Prostate gland (tissue), 2 donors: Measurements from ENCODE around the gene ARFGEF2. TPM values are rescaled to one million over a fixed set of nuclear protein-coding genes. Genes with fewer than 3 reads are reported as not detected.

Experiments
- DNase-seq: peaks from one replicate; pipeline ENCODE4 v3.0.0-alpha.2; 2019; ENCODE audit warnings: low spot score
- H3K27ac ChIP-seq, 2 donors: fragments of 200-600 bp; sonication (generic); 2 replicates each; pipeline ENCODE4 v1.5.1; 2017 to 2019
- H3K27me3 ChIP-seq: fragments of 200-600 bp; sonication (generic); replicated peaks from 2 replicates; pipeline ENCODE4 v1.5.1; 2019; ENCODE audit not compliant: insufficient read depth
- H3K36me3 ChIP-seq, 2 donors: fragments of 200-600 bp; sonication (generic); 1 replicate in 1 of 2; 2 replicates in 1 of 2; pipeline versions ENCODE4 v1.5.1 to v1.8.1; 2017 to 2019
- H3K4me1 ChIP-seq: fragments of 200-600 bp; sonication (generic); replicated peaks from 2 replicates; pipeline ENCODE4 v1.5.1; 2019
- H3K4me3 ChIP-seq, 2 donors: fragments of 200-600 bp; sonication (generic); 2 replicates each; pipeline ENCODE4 v1.5.1; 2017 to 2019
- H3K9me3 ChIP-seq: fragments of 200-600 bp; sonication (generic); 2 replicates; pipeline ENCODE4 v1.5.1; 2017
- POLR2A ChIP-seq: fragments of 450-650 bp; IDR thresholded peaks from one replicate; pipeline ENCODE4 v1.6.1; 2016; ENCODE audit warnings: antibody characterized with exemption, mild to moderate bottlenecking
- POLR2AphosphoS5 ChIP-seq: sonication (generic); formaldehyde crosslinking; IDR thresholded peaks from one replicate; pipeline ENCODE4 v1.6.1; 2017; ENCODE audit warnings: antibody characterized with exemption
- WGBS: methylation state at CpG from one replicate; pipeline ENCODE4 v1.1.5; 2018; 5-methylcytosine and 5-hydroxymethylcytosine counted together
- intact Hi-C: fragments of 100-400 bp; cut with DNase I; formaldehyde crosslinking; loops from one replicate; pipeline ENCODE4 v1.14.2; 2022
- total RNA-seq, 2 donors: library from RNA; depleted of rRNA; stranded (reverse); fragments of >200 nt; gene quantifications; one replicate each; pipeline ENCODE4 v1.1.0, GENCODE V29; 2016
- TF ChIP-seq, protein P1 (sequence below), 4 experiments: fragments of 200-600 bp in 2 of 4; fragments of 450-650 bp in 2 of 4; sonication (generic) in 2 of 4; IDR thresholded peaks; 1 replicate in 3 of 4; 2 replicates in 1 of 4; pipeline ENCODE4 v1.5.1; 2016 to 2019; ENCODE audit warnings: antibody characterized with exemption in 4 of 4, mild to moderate bottlenecking in 2 of 4, moderate library complexity in 2 of 4

Gene ARFGEF2
- total RNA-seq, 2 donors from 2014 or later: 36.3 to 51.6 TPM

DNA sequence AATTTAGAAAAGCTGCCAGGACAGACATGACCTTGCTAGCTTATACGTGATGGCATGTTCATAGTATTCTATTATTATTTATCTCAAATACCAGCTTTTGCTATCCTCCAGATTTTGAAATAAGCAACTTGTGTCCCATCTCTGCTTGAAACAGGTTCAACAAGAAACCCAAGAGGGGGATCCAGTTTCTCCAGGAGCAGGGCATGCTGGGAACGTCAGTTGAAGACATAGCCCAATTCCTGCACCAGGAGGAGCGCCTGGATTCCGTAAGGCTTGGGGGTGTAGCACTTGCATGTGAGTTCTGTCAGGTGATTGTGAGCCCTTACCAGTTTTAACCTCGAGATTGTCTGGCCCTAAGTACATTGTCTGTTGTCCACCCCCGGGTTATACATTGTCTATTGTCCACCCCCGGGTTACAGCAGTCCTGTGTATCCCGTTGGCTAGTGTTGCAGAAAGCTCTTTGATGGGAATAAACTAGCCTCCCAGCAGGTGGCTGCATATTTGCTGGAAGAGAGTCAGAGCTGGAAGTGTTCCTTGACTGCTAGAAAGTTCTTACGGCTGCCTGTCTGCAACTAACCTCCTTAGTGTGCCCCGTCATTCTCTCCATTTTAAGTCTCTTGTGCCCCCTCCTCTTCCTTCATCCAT is 63.2 kb downstream of the ARFGEF2 start:
- TF ChIP-seq POLR2AphosphoS5: no peak
- TF ChIP-seq, protein P1, sequence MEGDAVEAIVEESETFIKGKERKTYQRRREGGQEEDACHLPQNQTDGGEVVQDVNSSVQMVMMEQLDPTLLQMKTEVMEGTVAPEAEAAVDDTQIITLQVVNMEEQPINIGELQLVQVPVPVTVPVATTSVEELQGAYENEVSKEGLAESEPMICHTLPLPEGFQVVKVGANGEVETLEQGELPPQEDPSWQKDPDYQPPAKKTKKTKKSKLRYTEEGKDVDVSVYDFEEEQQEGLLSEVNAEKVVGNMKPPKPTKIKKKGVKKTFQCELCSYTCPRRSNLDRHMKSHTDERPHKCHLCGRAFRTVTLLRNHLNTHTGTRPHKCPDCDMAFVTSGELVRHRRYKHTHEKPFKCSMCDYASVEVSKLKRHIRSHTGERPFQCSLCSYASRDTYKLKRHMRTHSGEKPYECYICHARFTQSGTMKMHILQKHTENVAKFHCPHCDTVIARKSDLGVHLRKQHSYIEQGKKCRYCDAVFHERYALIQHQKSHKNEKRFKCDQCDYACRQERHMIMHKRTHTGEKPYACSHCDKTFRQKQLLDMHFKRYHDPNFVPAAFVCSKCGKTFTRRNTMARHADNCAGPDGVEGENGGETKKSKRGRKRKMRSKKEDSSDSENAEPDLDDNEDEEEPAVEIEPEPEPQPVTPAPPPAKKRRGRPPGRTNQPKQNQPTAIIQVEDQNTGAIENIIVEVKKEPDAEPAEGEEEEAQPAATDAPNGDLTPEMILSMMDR (IDR thresholded peaks at IDR 0.05): no peak
- TF ChIP-seq POLR2A: no peak
- WGBS: 87% methylated on average over 10 of the region's 10 CpGs
- no peaks in the 10 kb centered on the region for H3K4me1 ChIP-seq
- no peak overlapping the region for H3K27ac ChIP-seq
- DNase-seq: no peak
- no peaks in the 10 kb centered on the region for H3K9me3 ChIP-seq
- H3K36me3 ChIP-seq: peaks cover 16 to 20% of the 10 kb centered on the region in 2 donors
- intact Hi-C loops: no loop called here
- H3K27me3 ChIP-seq: no peaks in the 10 kb centered on the region
- no peak overlapping the region for H3K4me3 ChIP-seq

DNA sequence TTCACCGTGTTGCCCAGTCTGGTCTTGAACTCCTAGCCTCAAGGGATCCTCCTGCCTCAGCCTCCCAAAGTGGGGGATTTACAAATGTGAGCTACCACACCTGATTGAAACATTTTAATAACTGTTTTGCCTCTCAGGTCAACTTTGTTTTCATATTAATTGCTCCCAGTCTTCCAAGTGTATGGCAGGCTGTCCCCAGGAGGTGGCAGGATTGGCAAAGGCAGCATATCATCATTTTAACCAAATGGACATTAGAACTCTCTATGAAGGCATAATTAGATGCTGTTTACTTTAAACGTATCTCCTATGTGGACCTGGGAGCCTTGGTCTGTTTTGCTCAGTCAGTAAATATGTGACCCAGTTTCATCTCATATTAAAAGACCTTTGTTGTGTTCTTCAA is 65.4 kb downstream of the ARFGEF2 start:
- TF ChIP-seq, protein P1 (IDR thresholded peaks at IDR 0.05): peak in 1 of 4 experiments; percentile 14
- TF ChIP-seq POLR2AphosphoS5: no peak
- H3K9me3 ChIP-seq: no peaks in the 10 kb centered on the region
- no peak for DNase-seq
- no peak overlapping the region for H3K27ac ChIP-seq
- 49% methylated on average over 2 of the region's 2 CpGs for WGBS
- no peaks in the 10 kb centered on the region for H3K4me1 ChIP-seq
- no peaks in the 10 kb centered on the region for H3K27me3 ChIP-seq
- intact Hi-C loops: no loop called here
- H3K36me3 ChIP-seq: peaks cover 20 to 23% of the 10 kb centered on the region in 2 donors
- no peak overlapping the region for H3K4me3 ChIP-seq

DNA sequence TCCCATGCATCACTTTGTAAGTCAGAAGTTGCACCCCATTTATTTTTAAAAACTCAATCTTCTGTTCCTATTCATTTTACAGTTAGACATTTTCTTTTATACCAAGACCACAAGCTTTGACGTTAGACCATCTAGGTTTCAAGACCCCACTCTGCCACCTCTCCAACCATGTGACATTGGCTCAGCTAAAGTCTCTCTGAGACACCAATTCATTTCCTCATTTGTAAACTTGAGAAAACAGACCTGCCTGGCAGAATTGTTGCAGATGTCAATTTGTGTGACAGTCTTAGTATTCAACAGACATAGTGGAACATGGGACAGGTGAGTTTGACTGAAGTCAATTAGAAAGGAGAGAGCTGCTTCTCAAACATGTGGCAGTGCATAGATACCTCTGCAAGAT is 69.0 kb downstream of the ARFGEF2 start:
- Histone ChIP-seq H3K36me3 (peaks cover 3 to 27% of the 10 kb centered on the region in 2 donors), H3K4me1 (no peaks in the 10 kb centered on the region), H3K9me3 (no peaks in the 10 kb centered on the region), H3K27me3 (no peaks in the 10 kb centered on the region), H3K27ac (no peak overlapping the region), H3K4me3 (no peak overlapping the region)
- DNase-seq: no peak
- intact Hi-C loops: no loop called here
- TF ChIP-seq POLR2AphosphoS5 (no peak), POLR2A (no peak)
- TF ChIP-seq, protein P1 (IDR thresholded peaks at IDR 0.05): no peak
- 91% methylated on average over 1 of the region's 1 CpG for WGBS

DNA sequence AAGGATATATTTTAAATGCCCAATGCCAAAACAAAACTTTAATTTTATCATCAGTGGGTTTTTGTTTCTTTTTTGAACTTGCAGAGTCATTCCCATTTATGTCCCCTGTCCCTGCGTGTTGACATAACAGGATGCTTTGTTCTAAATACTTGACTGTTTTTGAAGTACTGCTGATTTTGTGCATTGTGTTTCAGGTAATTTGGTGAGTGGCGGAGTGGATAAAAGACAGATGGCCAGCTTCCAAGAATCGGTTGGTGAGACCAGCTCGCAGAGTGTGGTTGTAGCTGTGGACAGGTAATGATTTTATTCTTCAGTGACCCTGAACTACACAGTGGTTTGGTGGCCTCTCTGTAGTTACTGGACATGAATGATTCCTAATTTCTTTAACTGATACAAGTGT is 74.1 kb downstream of the ARFGEF2 start:
- DNase-seq: peak; percentile 12
- Histone ChIP-seq H3K4me1 (no peaks in the 10 kb centered on the region), H3K9me3 (no peaks in the 10 kb centered on the region), H3K36me3 (peaks cover 0 to 14% of the 10 kb centered on the region in 2 donors), H3K27ac (no peak overlapping the region), H3K27me3 (no peaks in the 10 kb centered on the region), H3K4me3 (no peak overlapping the region)
- TF ChIP-seq POLR2A: no peak
- TF ChIP-seq, protein P1 (IDR thresholded peaks at IDR 0.05): no peak
- no peak for TF ChIP-seq POLR2AphosphoS5
- WGBS: 54% methylated on average over 4 of the region's 4 CpGs
- intact Hi-C loops: no loop called here
